ENCODE data around the gene IL15. TPM values are rescaled to one million over a fixed set of nuclear protein-coding genes. Genes with fewer than 3 reads are reported as not detected.
"Not testable (repeated sequence)": the region's sequence is repeated elsewhere in the genome, so short reads cannot be mapped to it uniquely, and the experiment has no call there.

The IL15 gene
- polyA plus RNA-seq, 2 of the 4 experiments (the other 2 are of a cell fraction): 14.1 to 32.3 TPM

DNA sequence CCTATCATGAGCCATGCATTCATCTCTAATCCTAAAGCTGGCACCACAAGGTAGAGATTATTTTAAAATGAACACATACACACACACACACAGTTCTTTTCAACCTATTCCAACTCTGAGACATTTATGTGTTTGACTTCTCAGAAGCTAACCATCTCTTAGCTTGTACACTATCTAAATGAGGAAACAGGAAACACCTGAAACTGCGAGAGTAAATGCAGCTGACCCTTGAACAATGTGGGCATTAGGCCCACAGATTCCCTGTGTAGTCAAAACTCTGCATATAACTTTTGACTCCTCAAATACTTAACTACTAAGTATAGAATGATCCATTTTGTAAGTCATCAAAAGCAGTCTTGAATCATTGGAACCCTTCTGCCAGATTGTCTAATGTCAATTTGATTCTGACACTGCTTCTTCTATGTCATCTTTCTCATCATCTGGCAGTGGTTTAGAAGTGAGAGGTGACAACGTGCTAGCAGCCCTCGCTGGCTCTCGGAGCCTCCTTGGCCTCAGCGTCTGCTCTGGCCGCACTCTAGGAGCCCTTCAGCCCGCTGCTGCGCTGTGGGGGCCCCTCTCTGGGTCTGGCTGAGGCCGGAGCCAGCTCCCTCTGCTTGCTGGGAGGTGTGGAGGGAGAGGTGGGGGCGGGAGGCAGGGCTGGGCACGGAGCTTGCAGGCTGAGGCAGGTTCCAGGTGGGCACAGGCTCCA lies 21.4 kb upstream of the IL15 start:
- ChIA-PET POLR2A (no interaction called here), CTCF (no interaction called here)
- 91% methylated on average over 6 of the region's 11 CpGs for WGBS (ENCODE audit: missing lambda C conversion rate)
- no peak overlapping the region for H3K4me3 ChIP-seq
- no peak for DNase-seq (ENCODE audit: low read depth in 1 of 2, low spot score in 1 of 2)
- H3K4me1 ChIP-seq: no peaks in the 10 kb centered on the region
- no peak overlapping the region for H3K4me2 ChIP-seq
- no peak for FAIRE-seq
- TF ChIP-seq ZSCAN20 (CRISPR knock-in tag; IDR thresholded peaks at IDR 0.05): no peak
- TF ChIP-seq HOXB13 (CRISPR knock-in tag; IDR thresholded peaks at IDR 0.05; ENCODE audit: low read depth): no peak
- TF ChIP-seq TP53 (CRISPR knock-in tag; IDR thresholded peaks at IDR 0.05): no peak
- TF ChIP-seq, protein P1, sequence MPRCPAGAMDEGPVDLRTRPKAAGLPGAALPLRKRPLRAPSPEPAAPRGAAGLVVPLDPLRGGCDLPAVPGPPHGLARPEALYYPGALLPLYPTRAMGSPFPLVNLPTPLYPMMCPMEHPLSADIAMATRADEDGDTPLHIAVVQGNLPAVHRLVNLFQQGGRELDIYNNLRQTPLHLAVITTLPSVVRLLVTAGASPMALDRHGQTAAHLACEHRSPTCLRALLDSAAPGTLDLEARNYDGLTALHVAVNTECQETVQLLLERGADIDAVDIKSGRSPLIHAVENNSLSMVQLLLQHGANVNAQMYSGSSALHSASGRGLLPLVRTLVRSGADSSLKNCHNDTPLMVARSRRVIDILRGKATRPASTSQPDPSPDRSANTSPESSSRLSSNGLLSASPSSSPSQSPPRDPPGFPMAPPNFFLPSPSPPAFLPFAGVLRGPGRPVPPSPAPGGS (IDR thresholded peaks at IDR 0.05): no peak
- TF ChIP-seq BHLHE40 (IDR thresholded peaks at IDR 0.05; ENCODE audit: low read depth, low read length): no peak
- TF ChIP-seq RNF2 (IDR thresholded peaks at IDR 0.05; ENCODE audit: borderline replicate concordance, low read depth): no peak
- no peak for TF ChIP-seq MAZ (IDR thresholded peaks at IDR 0.05; ENCODE audit: borderline replicate concordance, low read depth, low read length)
- TF ChIP-seq POLR2A (IDR thresholded peaks at IDR 0.05; ENCODE audit: low read length): no peak
- TF ChIP-seq, protein P2, sequence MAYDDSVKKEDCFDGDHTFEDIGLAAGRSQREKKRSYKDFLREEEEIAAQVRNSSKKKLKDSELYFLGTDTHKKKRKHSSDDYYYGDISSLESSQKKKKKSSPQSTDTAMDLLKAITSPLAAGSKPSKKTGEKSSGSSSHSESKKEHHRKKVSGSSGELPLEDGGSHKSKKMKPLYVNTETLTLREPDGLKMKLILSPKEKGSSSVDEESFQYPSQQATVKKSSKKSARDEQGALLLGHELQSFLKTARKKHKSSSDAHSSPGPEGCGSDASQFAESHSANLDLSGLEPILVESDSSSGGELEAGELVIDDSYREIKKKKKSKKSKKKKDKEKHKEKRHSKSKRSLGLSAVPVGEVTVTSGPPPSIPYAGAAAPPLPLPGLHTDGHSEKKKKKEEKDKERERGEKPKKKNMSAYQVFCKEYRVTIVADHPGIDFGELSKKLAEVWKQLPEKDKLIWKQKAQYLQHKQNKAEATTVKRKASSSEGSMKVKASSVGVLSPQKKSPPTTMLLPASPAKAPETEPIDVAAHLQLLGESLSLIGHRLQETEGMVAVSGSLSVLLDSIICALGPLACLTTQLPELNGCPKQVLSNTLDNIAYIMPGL (CRISPR knock-in tag; IDR thresholded peaks at IDR 0.05; ENCODE audit: borderline replicate concordance): no peak
- TF ChIP-seq CBX2 (IDR thresholded peaks at IDR 0.05; ENCODE audit: borderline replicate concordance, low read depth): no peak
- TF ChIP-seq MYC (IDR thresholded peaks at IDR 0.05; ENCODE audit: borderline replicate concordance, low read length): no peak
- no peak for TF ChIP-seq ZC3H11A (IDR thresholded peaks at IDR 0.05)
- TF ChIP-seq, protein P3, sequence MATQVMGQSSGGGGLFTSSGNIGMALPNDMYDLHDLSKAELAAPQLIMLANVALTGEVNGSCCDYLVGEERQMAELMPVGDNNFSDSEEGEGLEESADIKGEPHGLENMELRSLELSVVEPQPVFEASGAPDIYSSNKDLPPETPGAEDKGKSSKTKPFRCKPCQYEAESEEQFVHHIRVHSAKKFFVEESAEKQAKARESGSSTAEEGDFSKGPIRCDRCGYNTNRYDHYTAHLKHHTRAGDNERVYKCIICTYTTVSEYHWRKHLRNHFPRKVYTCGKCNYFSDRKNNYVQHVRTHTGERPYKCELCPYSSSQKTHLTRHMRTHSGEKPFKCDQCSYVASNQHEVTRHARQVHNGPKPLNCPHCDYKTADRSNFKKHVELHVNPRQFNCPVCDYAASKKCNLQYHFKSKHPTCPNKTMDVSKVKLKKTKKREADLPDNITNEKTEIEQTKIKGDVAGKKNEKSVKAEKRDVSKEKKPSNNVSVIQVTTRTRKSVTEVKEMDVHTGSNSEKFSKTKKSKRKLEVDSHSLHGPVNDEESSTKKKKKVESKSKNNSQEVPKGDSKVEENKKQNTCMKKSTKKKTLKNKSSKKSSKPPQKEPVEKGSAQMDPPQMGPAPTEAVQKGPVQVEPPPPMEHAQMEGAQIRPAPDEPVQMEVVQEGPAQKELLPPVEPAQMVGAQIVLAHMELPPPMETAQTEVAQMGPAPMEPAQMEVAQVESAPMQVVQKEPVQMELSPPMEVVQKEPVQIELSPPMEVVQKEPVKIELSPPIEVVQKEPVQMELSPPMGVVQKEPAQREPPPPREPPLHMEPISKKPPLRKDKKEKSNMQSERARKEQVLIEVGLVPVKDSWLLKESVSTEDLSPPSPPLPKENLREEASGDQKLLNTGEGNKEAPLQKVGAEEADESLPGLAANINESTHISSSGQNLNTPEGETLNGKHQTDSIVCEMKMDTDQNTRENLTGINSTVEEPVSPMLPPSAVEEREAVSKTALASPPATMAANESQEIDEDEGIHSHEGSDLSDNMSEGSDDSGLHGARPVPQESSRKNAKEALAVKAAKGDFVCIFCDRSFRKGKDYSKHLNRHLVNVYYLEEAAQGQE (IDR thresholded peaks at IDR 0.05): no peak
- TF ChIP-seq RFX5 (IDR thresholded peaks at IDR 0.05): no peak
- no peak for TF ChIP-seq FOXS1 (CRISPR knock-in tag; IDR thresholded peaks at IDR 0.05)
- no peak for TF ChIP-seq SMC3 (IDR thresholded peaks at IDR 0.05)
- TF ChIP-seq NR3C1 (IDR thresholded peaks at IDR 0.05): no peak
- TF ChIP-seq, protein P4, sequence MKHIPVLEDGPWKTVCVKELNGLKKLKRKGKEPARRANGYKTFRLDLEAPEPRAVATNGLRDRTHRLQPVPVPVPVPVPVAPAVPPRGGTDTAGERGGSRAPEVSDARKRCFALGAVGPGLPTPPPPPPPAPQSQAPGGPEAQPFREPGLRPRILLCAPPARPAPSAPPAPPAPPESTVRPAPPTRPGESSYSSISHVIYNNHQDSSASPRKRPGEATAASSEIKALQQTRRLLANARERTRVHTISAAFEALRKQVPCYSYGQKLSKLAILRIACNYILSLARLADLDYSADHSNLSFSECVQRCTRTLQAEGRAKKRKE (CRISPR knock-in tag; IDR thresholded peaks at IDR 0.05; ENCODE audit: low read depth): no peak
- TF ChIP-seq ESRRA (IDR thresholded peaks at IDR 0.05; ENCODE audit: borderline replicate concordance, low read length): no peak
- H3K9me3 ChIP-seq: no peaks in the 10 kb centered on the region
- no peak overlapping the region for H3K27ac ChIP-seq
- ATAC-seq: no peak

DNA sequence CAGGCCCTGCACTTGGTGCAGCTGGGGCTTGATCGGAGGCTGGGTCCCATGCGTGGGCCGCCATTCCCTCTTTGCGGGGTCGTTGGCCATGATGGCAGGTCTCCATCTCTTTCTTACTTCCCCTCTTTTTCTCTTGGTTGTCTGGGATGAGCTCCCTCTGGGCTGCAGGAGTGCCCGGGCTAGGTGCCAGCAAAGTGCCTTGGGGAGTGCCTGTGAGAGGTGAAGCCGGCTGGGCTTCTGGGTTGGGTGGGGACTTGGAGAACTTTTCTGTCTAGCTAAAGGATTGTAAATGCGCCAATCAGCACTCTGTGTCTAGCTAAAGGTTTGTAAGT lies 20.8 kb upstream of the IL15 start:
- 98% methylated on average over 7 of the region's 8 CpGs for WGBS (ENCODE audit: missing lambda C conversion rate)

More for the DNA sequence above, 20.8 kb upstream of the IL15 start:
- H3K4me2 ChIP-seq; H3K4me3 ChIP-seq; DNase-seq (ENCODE audit: low read depth in 1 of 2, low spot score in 1 of 2); FAIRE-seq; H3K9me3 ChIP-seq; ATAC-seq; POLR2A ChIA-PET; H3K27ac ChIP-seq; H3K4me1 ChIP-seq: not testable (repeated sequence)
- CTCF ChIA-PET: interaction anchor here (1.0 kb wide), 1 partner anchor 9 kb away, joined by 3 read pairs; no protein-coding TSS in a partner anchor

All from A549 (cell line).